Panc1 (cell line): ENCODE results near the gene SLC26A11. TPM values are rescaled to one million over a fixed set of nuclear protein-coding genes. Genes with fewer than 3 reads are reported as not detected.
"Not testable (repeated sequence)": the region's sequence is repeated elsewhere in the genome, so short reads cannot be mapped to it uniquely, and the experiment has no call there.

Source experiments
- ATAC-seq: fragments of 200-7000 bp; cut with Tn5 transposase; 2 replicates; pipeline ENCODE4 v1.9.1; 2020; ENCODE audit warnings: mild to moderate bottlenecking, moderate library complexity
- BruUV-seq: library from RNA; stranded (reverse); fragments of 400-500 nt; replicated peaks from 2 replicates; lab custom pipeline; 2021; lab: Mats Ljungman, UMichigan
- CTCF ChIA-PET: fragments of 300-600 bp; sonication (Branson Sonifier 250); formaldehyde crosslinking; loops from one replicate; lab custom pipeline; 2022; ENCODE audit warnings: antibody characterized with exemption; lab: Charles Lee
- POLR2A ChIA-PET: fragments of 300-600 bp; sonication (Branson Sonifier 250); formaldehyde crosslinking; loops from one replicate; lab custom pipeline; 2022; ENCODE audit warnings: antibody characterized with exemption; lab: Charles Lee
- DNase-seq: peaks from one replicate; pipeline ENCODE4 v3.0.0-alpha.2; 2010; ENCODE audit warnings: low read depth, low spot score
- H3K27ac ChIP-seq: 2 replicates; pipeline ENCODE4 v1.5.1; 2011; ENCODE audit warnings: mild to moderate bottlenecking, low read length, inconsistent platforms
- H3K27me3 ChIP-seq: fragments of 200-500 bp; sonication (Bioruptor generic); 2 replicates; pipeline ENCODE4 v1.6.0; 2014; ENCODE audit warnings: low read length, inconsistent platforms; ENCODE audit not compliant: control insufficient read depth, insufficient read depth
- H3K36me3 ChIP-seq: fragments of 200-500 bp; sonication (Bioruptor generic); 2 replicates; pipeline ENCODE4 v1.5.1; 2014; ENCODE audit warnings: inconsistent platforms, mild to moderate bottlenecking, low read length, moderate library complexity; ENCODE audit not compliant: control insufficient read depth, insufficient read depth
- H3K4me1 ChIP-seq: 2 replicates; pipeline ENCODE4 v1.5.1; 2011; ENCODE audit warnings: inconsistent platforms, mild to moderate bottlenecking, low read length, moderate library complexity; ENCODE audit not compliant: control insufficient read depth, insufficient read depth
- H3K4me3 ChIP-seq, 2 experiments: 2 replicates each; pipeline ENCODE4 v1.5.1; 2011 to 2012; ENCODE audit warnings: low read depth in 2 of 2, low read length in 2 of 2, mild to moderate bottlenecking in 2 of 2, inconsistent platforms in 1 of 2, moderate library complexity in 1 of 2
- H3K9me3 ChIP-seq: fragments of 200-500 bp; sonication (Bioruptor generic); 2 replicates; pipeline ENCODE4 v1.5.1; 2014; ENCODE audit warnings: low read depth, mild to moderate bottlenecking, inconsistent platforms, low read length, moderate library complexity; ENCODE audit not compliant: control insufficient read depth, insufficient read depth
- CTCF ChIP-seq: fragments of 450-650 bp; IDR thresholded peaks from 2 replicates; pipeline ENCODE4 v1.5.1; 2017; ENCODE audit warnings: mild to moderate bottlenecking
- POLR2AphosphoS5 ChIP-seq: IDR thresholded peaks from 2 replicates; pipeline ENCODE4 v1.6.1; 2012; ENCODE audit warnings: mild to moderate bottlenecking, low read depth, low read length, moderate library complexity
- REST ChIP-seq, 2 experiments: IDR thresholded peaks; 2 replicates each; pipeline ENCODE4 v1.6.1; 2011 to 2012; ENCODE audit warnings: low read depth in 2 of 2, control low read depth in 1 of 2, low read length in 1 of 2, mild to moderate bottlenecking in 1 of 2, moderate library complexity in 1 of 2; ENCODE audit not compliant: insufficient read depth in 1 of 2
- SIN3A ChIP-seq: IDR thresholded peaks from 2 replicates; pipeline ENCODE4 v1.6.1; 2012; ENCODE audit warnings: low read depth, mild to moderate bottlenecking, low read length, moderate library complexity, borderline replicate concordance; ENCODE audit not compliant: insufficient read depth
- TCF7L2 ChIP-seq: IDR thresholded peaks from 2 replicates; pipeline ENCODE4 v1.6.1; 2011; ENCODE audit warnings: mild to moderate bottlenecking, low read depth, low read length, inconsistent platforms
- in situ Hi-C: cut with HindIII; loops from 2 replicates; pipeline ENCODE4 v1.10.0; 2016; ENCODE audit warnings: low sequenced_read_pairs, low pct_unique_long_range_greater_than_20kb
- intact Hi-C: fragments of 100-400 bp; cut with micrococcal nuclease; formaldehyde crosslinking; loops from one replicate; pipeline ENCODE4 v1.10.0; 2022; ENCODE audit not compliant: unreplicated experiment
- total RNA-seq: library from RNA; stranded (reverse); gene quantifications from one replicate; pipeline ENCODE4 v1.2.1, GENCODE V29; 2021; ENCODE audit not compliant: unreplicated experiment

The SLC26A11 gene
- total RNA-seq, 1 experiment from 2014 or later, result 30.9 TPM

GRCh38 chr17:80274331-80274730, 54.1 kb downstream of the SLC26A11 start:
- Histone ChIP-seq H3K9me3 (no peaks in the 10 kb centered on the region), H3K27me3 (no peaks in the 10 kb centered on the region), H3K27ac (0 out of 2 replicates have a peak overlapping the region, but pooled peaks have one; percentile 25), H3K4me3 (no peak overlapping the region), H3K4me1 (peaks cover 31% of the 10 kb centered on the region), H3K36me3 (peaks cover 2% of the 10 kb centered on the region; the same call in 1 of the 2 replicates)
- CTCF ChIA-PET, result no interaction called here
- no peak for TF ChIP-seq REST (IDR thresholded peaks at IDR 0.05; ENCODE audit: insufficient read depth in 1 of 2, low read depth in 2 of 2, low read length in 1 of 2)
- TF ChIP-seq CTCF, result no peak
- TF ChIP-seq SIN3A, result no peak
- POLR2A ChIA-PET, result no interaction called here
- intact Hi-C loops (no loop called here), in situ Hi-C loops (no loop called here)
- no peak for DNase-seq
- no TSS peak for BruUV-seq
- ATAC-seq, result no peak

- Histone ChIP-seq H3K4me1 (peaks cover 34% of the 10 kb centered on the region), H3K9me3 (no peaks in the 10 kb centered on the region), H3K27ac (no peak overlapping the region), H3K27me3 (no peaks in the 10 kb centered on the region), H3K4me3 (no peak overlapping the region), H3K36me3 (peaks cover 2% of the 10 kb centered on the region; the same call in 1 of the 2 replicates)
- ATAC-seq, result no peak
- intact Hi-C loops (no loop called here), in situ Hi-C loops (no loop called here)
- BruUV-seq, result no TSS peak
- POLR2A ChIA-PET, result no interaction called here
- no peak for DNase-seq
- CTCF ChIA-PET, result no interaction called here
- TF ChIP-seq SIN3A (no peak), POLR2AphosphoS5 (no peak), REST (IDR thresholded peaks at IDR 0.05; ENCODE audit: insufficient read depth in 1 of 2, low read depth in 2 of 2, low read length in 1 of 2) (no peak), TCF7L2 (no peak), CTCF (no peak)
Measured at GRCh38 chr17:80274871-80275449, 54.7 kb downstream of the SLC26A11 start.

GRCh38 chr17:80275857-80276256, 55.6 kb downstream of the SLC26A11 start:
- ATAC-seq, H3K27ac ChIP-seq, in situ Hi-C loops, H3K36me3 ChIP-seq, H3K4me3 ChIP-seq, POLR2A ChIA-PET, CTCF ChIA-PET, BruUV-seq, H3K9me3 ChIP-seq, H3K27me3 ChIP-seq, DNase-seq, intact Hi-C loops: not testable (repeated sequence)
- H3K4me1 ChIP-seq, result peaks cover 35% of the 10 kb centered on the region
